K562 (cell line): Measurements from ENCODE around the gene HMGA1. TPM values are rescaled to one million over a fixed set of nuclear protein-coding genes. Genes with fewer than 3 reads are reported as not detected.

Source experiments
- BRD4 ChIP-seq: fragments of 200-600 bp; sonication (generic); IDR thresholded peaks from 2 replicates; pipeline ENCODE4 v1.6.1; 2017; ENCODE audit warnings: inconsistent platforms
- CREM ChIP-seq: IDR thresholded peaks from 2 replicates; pipeline ENCODE4 v1.6.1; 2014; ENCODE audit warnings: antibody characterized with exemption, low read depth
- DMBX1 ChIP-seq: fragments of 250-450 bp; sonication (Bioruptor Pico); IDR thresholded peaks from 2 replicates; pipeline ENCODE4 v1.8.0; 2022; ENCODE audit warnings: inconsistent platforms, mild to moderate bottlenecking, moderate library complexity, borderline replicate concordance
- FUS ChIP-seq: fragments of 200-400 bp; formaldehyde crosslinking; optimal IDR thresholded peaks from 2 replicates; pipeline ENCODE3; 2017; ENCODE audit warnings: low read depth, low read length
- HSF4 ChIP-seq: fragments of 250-450 bp; sonication (Bioruptor Pico); IDR thresholded peaks from 2 replicates; pipeline ENCODE4 v2.1.2; 2022; ENCODE audit warnings: mild to moderate bottlenecking, moderate library complexity, borderline replicate concordance
- MAFK ChIP-seq: IDR thresholded peaks from 2 replicates; pipeline ENCODE4 v1.6.1; 2011; ENCODE audit warnings: low read length, improper control_type of control experiment
- MAX ChIP-seq: sonication (generic); formaldehyde crosslinking; IDR thresholded peaks from 2 replicates; pipeline ENCODE4 v1.9.0; 2022; ENCODE audit warnings: mild to moderate bottlenecking, missing genetic modification reagents
- MITF ChIP-seq: IDR thresholded peaks from 2 replicates; pipeline ENCODE4 v1.6.1; 2014; ENCODE audit warnings: antibody characterized with exemption
- MTA1 ChIP-seq: fragments of 450-650 bp; IDR thresholded peaks from 2 replicates; pipeline ENCODE4 v1.6.1; 2017; ENCODE audit warnings: borderline replicate concordance
- SIN3B ChIP-seq: fragments of 450-650 bp; IDR thresholded peaks from 2 replicates; pipeline ENCODE4 v1.6.1; 2017; ENCODE audit warnings: low read depth, mild to moderate bottlenecking, moderate library complexity
- SNAPC5 ChIP-seq: fragments of 250-450 bp; sonication (Bioruptor Pico); IDR thresholded peaks from 2 replicates; pipeline ENCODE4 v1.8.0; 2021; ENCODE audit warnings: moderate library complexity, mild to moderate bottlenecking, inconsistent platforms
- STAG1 ChIP-seq: sonication (generic); formaldehyde crosslinking; IDR thresholded peaks from 2 replicates; pipeline ENCODE4 v1.5.0; 2020; ENCODE audit warnings: missing genetic modification reagents, borderline replicate concordance
- UBTF ChIP-seq, 2 experiments: IDR thresholded peaks; 2 replicates each; pipeline ENCODE4 v1.6.1; 2012; ENCODE audit warnings: improper control_type of control experiment in 2 of 2, low read depth in 2 of 2, low read length in 2 of 2, borderline replicate concordance in 1 of 2
- ZBTB5 ChIP-seq: fragments of 450-650 bp; IDR thresholded peaks from 2 replicates; pipeline ENCODE4 v1.6.1; 2017; ENCODE audit warnings: antibody characterized with exemption
- ZMIZ1 ChIP-seq, 2 experiments: fragments of 150-350 bp in 1 of 2; IDR thresholded peaks; 2 replicates each; pipeline ENCODE4 v1.6.1; 2012 to 2016; ENCODE audit warnings: low read depth in 2 of 2, low read length in 2 of 2, mild to moderate bottlenecking in 1 of 2, moderate library complexity in 1 of 2
- ZNF184 ChIP-seq: sonication (generic); formaldehyde crosslinking; IDR thresholded peaks from 2 replicates; pipeline ENCODE4 v1.5.0; 2020; ENCODE audit warnings: missing genetic modification reagents
- ZNF23 ChIP-seq: fragments of 250-450 bp; sonication (Bioruptor Pico); IDR thresholded peaks from 2 replicates; pipeline ENCODE4 v1.4.0; 2020; ENCODE audit warnings: mild to moderate bottlenecking
- ZNF586 ChIP-seq: fragments of 450-650 bp; formaldehyde crosslinking; conservative IDR thresholded peaks from 2 replicates; pipeline ENCODE4 v1.4.0; 2020; ENCODE audit warnings: mild to moderate bottlenecking, moderate library complexity
- polyA plus RNA-seq, 8 experiments: library from polyadenylated mRNA; depleted of rRNA in 4 of 8; stranded (reverse) in 5 of 8; unstranded in 3 of 8; fragments of >200 nt; fragmentation: Nextera tagmentation in 2 of 8; fragmentation: Illumina TruSeq in 1 of 8; extraction: Ambion mirVana in 2 of 8; extraction: Trizol in 1 of 8; gene quantifications; 2 replicates each; pipeline versions ENCODE4 v1.2.1 to v1.2.3, GENCODE V29; 2011 to 2014; ENCODE audit warnings: inconsistent platforms in 1 of 8, missing spikeins in 1 of 8
- total RNA-seq, 7 experiments: library from RNA; depleted of rRNA in 6 of 7; stranded (reverse); fragments of >200 nt in 6 of 7; fragmentation: Illumina TruSeq in 2 of 7; extraction: Trizol in 2 of 7; gene quantifications; 2 replicates each; pipeline versions ENCODE4 v1.2.1 to v1.2.3, GENCODE V29; 2011 to 2021; ENCODE audit warnings: low replicate concordance in 1 of 7

The HMGA1 gene
- total and polyA plus RNA-seq, 9 of the 15 experiments (the other 6 are each of a cell fraction or from before 2014, with no cell fraction given) = 27.8 to 1,947 (median 594) TPM

GRCh38 chr6:34249469-34250261 is 13.0 kb downstream of the HMGA1 start (continued):
- no peak for TF ChIP-seq ZBTB5
- no peak for TF ChIP-seq HSF4
- TF ChIP-seq MAX (CRISPR knock-in tag) = no peak
- TF ChIP-seq MTA1 = no peak
- TF ChIP-seq SNAPC5 (CRISPR knock-in tag) = no peak
- no peak for TF ChIP-seq CREM
- no peak for TF ChIP-seq STAG1
- TF ChIP-seq UBTF (IDR thresholded peaks at IDR 0.05; ENCODE audit: borderline replicate concordance in 1 of 2, low read depth in 2 of 2, low read length in 2 of 2) = no peak
- TF ChIP-seq ZMIZ1 (IDR thresholded peaks at IDR 0.05; ENCODE audit: low read depth in 2 of 2, low read length in 2 of 2) = no peak
- no peak for TF ChIP-seq ZNF184 (CRISPR knock-in tag)
- no peak for TF ChIP-seq FUS
- no peak for TF ChIP-seq SIN3B
- no peak for TF ChIP-seq ZNF23 (CRISPR knock-in tag)
- TF ChIP-seq MAFK = no peak
- 0 out of 2 replicates have a peak, but pooled peaks have one; percentile 37 for TF ChIP-seq DMBX1
- TF ChIP-seq MITF = no peak
- TF ChIP-seq BRD4 = no peak
- TF ChIP-seq ZNF586 (CRISPR knock-in tag) = no peak
